Measurements from ENCODE around the gene ZNF791.
A peak's percentile ranks its signal among the peaks of the same experiment; 100 is the strongest.

The ZNF791 gene

DNA sequence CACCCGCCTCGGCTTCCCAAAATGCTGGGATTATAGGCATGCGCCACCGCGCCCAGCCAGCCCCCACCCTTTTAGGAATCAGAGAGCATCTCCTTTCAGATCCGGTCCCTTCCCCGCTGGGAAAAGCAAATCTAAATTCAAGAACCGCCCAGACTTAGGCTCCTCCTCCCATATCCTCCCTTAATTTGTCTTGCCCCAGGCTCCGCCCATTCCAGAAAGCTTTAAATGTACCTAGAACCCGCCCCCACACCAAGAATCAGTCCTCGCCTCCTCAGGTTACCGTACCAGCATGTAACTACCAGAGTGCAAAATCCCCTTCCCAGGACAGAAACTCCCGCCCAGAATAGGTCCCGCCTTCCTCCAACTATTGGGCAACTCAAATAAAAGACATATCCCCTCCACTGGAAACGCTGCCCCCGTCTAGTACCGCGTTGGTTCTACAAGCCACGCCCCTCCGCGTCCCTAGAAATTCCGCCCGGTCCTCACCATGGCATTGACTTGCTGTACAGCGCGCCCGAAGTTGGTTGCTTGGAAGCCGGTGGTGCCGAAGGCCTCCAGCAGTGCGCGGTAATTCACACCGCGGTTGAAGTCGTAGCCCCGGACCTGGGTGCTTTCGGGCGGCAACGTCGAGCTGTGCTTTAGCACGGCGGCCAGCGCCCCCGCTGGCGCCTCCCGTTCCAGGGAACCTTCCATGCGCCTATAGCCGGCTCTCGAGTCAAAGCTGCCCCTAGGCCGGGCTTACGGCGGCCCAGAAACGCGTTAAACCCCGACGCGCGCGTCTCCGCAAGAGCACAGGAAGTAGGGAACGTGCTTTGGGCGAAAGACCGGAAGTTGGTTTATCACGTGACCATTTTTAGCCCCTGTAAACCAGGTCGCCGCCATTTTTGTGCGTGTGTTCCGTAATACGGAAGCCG, 70.6 kb downstream of the ZNF791 start, which contains the start of gene DHPS:
DHPS (minus strand) TSS at position 807 of the 914 bp plus-strand sequence; CDS start at position 693, 114 bp downstream.
- H3K27ac Mint-ChIP-seq = peak within 1 kb of the TSS; percentile 86
- H3K36me3 Mint-ChIP-seq = peaks cover 17% of the 10 kb centered on the region
- ATAC-seq (ENCODE audit: low read depth) (peak; percentile 79), DNase-seq (ENCODE audit: low spot score in 2 of 2) (peak; percentile 73 to 87)
- peak within 1 kb of the TSS; percentile 86 for H3K4me3 Mint-ChIP-seq
- H3K27me3 Mint-ChIP-seq = no peaks in the 10 kb centered on the region
- peaks cover 11% of the 10 kb centered on the region for H3K4me1 Mint-ChIP-seq
- H3K9me3 Mint-ChIP-seq = no peaks in the 10 kb centered on the region
